ENCODE data around the gene P2RY6.

P2RY6 gene

GRCh38 chr11:73308003-73308960 is 36.1 kb downstream of the P2RY6 start, which contains the start of gene ARHGEF17:
Gene ARHGEF17, plus strand, starts transcription at chr11:73308276. Its CDS starts 363 bp downstream, at chr11:73308639.
- no peak within 1 kb of the TSS for H3K27ac Mint-ChIP-seq
- no peaks in the 10 kb centered on the region for H3K9me3 Mint-ChIP-seq
- DNase-seq (ENCODE audit: low spot score in 2 of 2) (peak in 1 of 2 donors; percentile 22), ATAC-seq (peak; percentile 33)
- H3K36me3 Mint-ChIP-seq, result peaks cover 4% of the 10 kb centered on the region
- H3K4me3 Mint-ChIP-seq, result peak within 1 kb of the TSS; percentile 81
- peaks cover 14% of the 10 kb centered on the region for H3K4me1 Mint-ChIP-seq

- Mint-ChIP-seq H3K36me3 (peaks cover 4% of the 10 kb centered on the region), H3K27ac (no peak overlapping the region), H3K4me3 (peak overlapping the region; percentile 81), H3K9me3 (no peaks in the 10 kb centered on the region), H3K4me1 (peaks cover 24% of the 10 kb centered on the region)
- DNase-seq (ENCODE audit: low spot score in 2 of 2) (no peak), ATAC-seq (no peak)
Observed at GRCh38 chr11:73308961-73309919, 37.1 kb downstream of the P2RY6 start.

- Mint-ChIP-seq H3K4me1 (peaks cover 31% of the 10 kb centered on the region), H3K36me3 (peaks cover 4% of the 10 kb centered on the region), H3K9me3 (no peaks in the 10 kb centered on the region), H3K27ac (no peak overlapping the region), H3K4me3 (no peak overlapping the region)
- DNase-seq (ENCODE audit: low spot score in 2 of 2) (no peak), ATAC-seq (no peak)
Observed at GRCh38 chr11:73310076-73310475, 37.9 kb downstream of the P2RY6 start.

GRCh38 chr11:73310661-73311393 is 38.7 kb downstream of the P2RY6 start:
- no peak overlapping the region for H3K27ac Mint-ChIP-seq
- peaks cover 31% of the 10 kb centered on the region for H3K4me1 Mint-ChIP-seq
- peaks cover 4% of the 10 kb centered on the region for H3K36me3 Mint-ChIP-seq
- DNase-seq (ENCODE audit: low spot score in 2 of 2) (no peak), ATAC-seq (no peak)
- H3K4me3 Mint-ChIP-seq, result no peak overlapping the region
- H3K9me3 Mint-ChIP-seq, result no peaks in the 10 kb centered on the region

GRCh38 chr11:73311394-73311869 is 39.3 kb downstream of the P2RY6 start:
- DNase-seq (ENCODE audit: low spot score in 2 of 2), result no peak
- Mint-ChIP-seq H3K9me3 (no peaks in the 10 kb centered on the region), H3K27ac (no peak overlapping the region), H3K36me3 (peaks cover 4% of the 10 kb centered on the region), H3K4me1 (peaks cover 30% of the 10 kb centered on the region), H3K4me3 (no peak overlapping the region)
- no peak for ATAC-seq

DNA sequence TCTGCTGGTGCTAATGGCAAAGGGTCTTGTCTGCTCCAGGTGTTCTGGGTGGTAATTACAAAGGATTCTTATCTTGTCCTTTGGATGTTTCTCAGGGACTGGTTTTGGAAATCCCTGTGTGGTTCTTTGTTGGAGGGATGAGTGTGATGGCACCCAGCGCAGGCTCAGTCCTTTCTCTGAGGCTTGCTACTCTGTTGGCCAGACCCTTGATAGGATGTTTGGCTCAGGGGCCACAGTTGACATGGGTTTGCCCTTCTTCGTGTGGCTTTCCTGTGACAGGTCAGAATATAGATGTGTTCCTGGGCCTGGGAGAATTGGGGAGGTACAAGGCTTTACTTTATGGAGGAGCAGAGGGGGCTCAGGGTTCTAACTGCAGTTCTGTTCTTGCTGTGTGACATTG is 39.9 kb downstream of the P2RY6 start:
- Mint-ChIP-seq H3K36me3 (peaks cover 4% of the 10 kb centered on the region), H3K9me3 (no peaks in the 10 kb centered on the region), H3K4me1 (peaks cover 23% of the 10 kb centered on the region), H3K4me3 (no peak overlapping the region), H3K27ac (no peak overlapping the region)
- no peak for ATAC-seq
- no peak for DNase-seq (ENCODE audit: low spot score in 2 of 2)

GRCh38 chr11:73312851-73313327 is 40.8 kb downstream of the P2RY6 start:
- peaks cover 18% of the 10 kb centered on the region for H3K4me1 Mint-ChIP-seq
- H3K36me3 Mint-ChIP-seq, result no peaks in the 10 kb centered on the region
- H3K9me3 Mint-ChIP-seq, result no peaks in the 10 kb centered on the region
- no peak overlapping the region for H3K4me3 Mint-ChIP-seq
- ATAC-seq (no peak), DNase-seq (ENCODE audit: low spot score in 2 of 2) (no peak)
- peak overlapping the region; percentile 82 for H3K27ac Mint-ChIP-seq

- peaks cover 18% of the 10 kb centered on the region for H3K4me1 Mint-ChIP-seq
- H3K27ac Mint-ChIP-seq, result peak overlapping the region; percentile 82
- H3K36me3 Mint-ChIP-seq, result no peaks in the 10 kb centered on the region
- H3K9me3 Mint-ChIP-seq, result no peaks in the 10 kb centered on the region
- no peak for ATAC-seq
- no peak for DNase-seq (ENCODE audit: low spot score in 2 of 2)
- H3K4me3 Mint-ChIP-seq, result no peak overlapping the region
Observed at GRCh38 chr11:73313652-73314051, 41.5 kb downstream of the P2RY6 start.

DNA sequence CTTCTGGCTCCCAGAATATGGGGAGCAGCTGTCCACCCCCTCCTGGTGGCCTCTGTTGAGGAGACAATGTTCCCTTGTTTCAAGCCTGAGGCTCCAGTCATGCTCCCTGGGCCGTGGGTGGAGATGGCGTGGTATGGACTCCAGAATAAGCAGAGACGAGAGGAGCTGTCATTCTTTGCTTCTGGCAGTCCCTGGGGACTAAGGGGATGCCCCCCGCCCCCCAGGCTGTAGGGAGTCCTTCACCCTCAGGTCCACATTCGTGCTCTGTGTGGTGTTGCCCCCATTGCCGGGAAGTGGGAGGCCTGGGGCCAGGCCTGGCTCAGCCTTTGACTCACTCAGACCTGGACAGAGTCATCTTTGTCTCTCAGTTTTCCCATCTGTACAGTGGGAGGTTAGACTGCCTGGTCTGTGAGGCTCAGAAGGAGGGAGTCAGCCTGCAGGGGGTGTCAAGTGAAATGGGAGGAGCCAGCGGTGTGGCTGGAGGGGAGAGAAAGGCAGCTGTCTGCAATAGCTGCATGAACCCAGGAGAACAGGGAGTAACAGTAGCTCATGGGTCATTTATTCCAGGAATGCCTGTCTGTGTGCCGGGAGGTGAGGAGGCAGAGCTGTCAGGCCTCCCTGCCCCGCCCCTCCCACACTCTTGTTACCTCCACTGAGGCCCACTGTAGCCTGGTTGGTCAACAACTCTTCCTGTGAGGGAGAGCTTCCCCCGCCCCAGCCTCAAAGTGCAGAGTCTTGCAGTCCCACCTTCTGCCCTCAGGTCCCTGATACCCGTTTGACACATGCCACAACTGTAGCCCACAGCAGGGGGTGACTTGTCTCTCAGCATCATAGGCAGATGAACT is 42.2 kb downstream of the P2RY6 start:
- Mint-ChIP-seq H3K4me3 (no peak overlapping the region), H3K9me3 (no peaks in the 10 kb centered on the region), H3K36me3 (no peaks in the 10 kb centered on the region), H3K4me1 (peaks cover 18% of the 10 kb centered on the region), H3K27ac (peak overlapping the region; percentile 82)
- ATAC-seq, result peak; percentile 15
- DNase-seq (ENCODE audit: low spot score in 2 of 2), result no peak

DNA sequence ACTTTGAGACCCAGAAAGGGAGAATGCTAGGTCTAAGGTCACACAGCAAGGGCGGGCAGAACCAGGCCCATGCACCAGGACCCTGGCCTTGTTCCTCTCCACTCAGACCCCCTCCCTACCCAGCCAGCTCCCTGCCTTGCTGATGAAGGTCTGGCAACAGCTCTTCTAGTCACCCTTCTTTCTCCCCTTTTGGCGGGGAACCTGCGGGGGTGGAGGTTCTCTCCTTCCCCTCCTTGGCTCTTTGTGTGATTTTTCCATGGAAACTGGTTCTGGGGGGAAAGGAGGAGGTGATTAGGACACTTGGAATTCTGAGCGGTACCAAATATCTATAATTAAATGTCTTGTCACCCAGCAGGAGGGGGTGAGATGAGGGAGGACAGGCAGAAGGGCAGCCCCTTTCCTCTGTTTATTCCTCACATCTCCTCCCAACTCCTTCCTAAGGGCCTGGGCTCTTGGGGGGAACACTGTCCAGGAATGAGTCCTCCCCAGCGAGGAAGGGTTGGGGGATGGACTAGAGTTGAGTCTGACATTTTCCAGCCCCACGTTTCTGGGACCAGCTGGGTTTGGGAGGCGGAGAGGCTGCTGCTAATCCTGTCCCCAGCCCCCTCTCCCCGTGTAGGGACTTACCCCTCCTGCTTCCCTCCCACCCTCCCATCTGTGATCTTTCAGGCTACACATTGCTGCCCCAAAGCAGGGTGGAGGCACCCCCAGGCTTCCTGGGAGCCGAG is 43.3 kb downstream of the P2RY6 start:
- no peak for DNase-seq (ENCODE audit: low spot score in 2 of 2)
- Mint-ChIP-seq H3K4me3 (no peak overlapping the region), H3K4me1 (peaks cover 18% of the 10 kb centered on the region), H3K9me3 (no peaks in the 10 kb centered on the region), H3K36me3 (no peaks in the 10 kb centered on the region), H3K27ac (no peak overlapping the region)
- no peak for ATAC-seq

DNA sequence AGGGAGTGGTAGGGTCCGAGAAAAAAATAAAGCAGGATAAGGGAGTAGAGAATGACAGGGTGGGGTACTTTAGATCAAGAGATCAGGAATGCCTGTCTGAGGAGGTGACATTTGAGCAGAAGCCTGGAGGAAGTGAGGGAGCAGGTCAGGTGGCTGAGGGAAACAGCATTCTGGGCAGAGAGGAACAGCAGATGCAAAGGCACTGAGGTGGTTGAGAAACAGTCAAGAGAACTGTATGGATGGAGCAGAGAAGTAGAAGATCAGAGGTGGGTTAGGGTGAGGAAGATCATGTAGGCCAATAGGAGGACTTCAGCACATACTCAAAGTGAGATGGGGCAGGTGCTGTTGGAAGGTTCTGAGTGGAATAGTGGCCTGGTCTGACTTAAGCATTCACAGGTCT is 44.3 kb downstream of the P2RY6 start:
- no peak for DNase-seq (ENCODE audit: low spot score in 2 of 2)
- Mint-ChIP-seq H3K9me3 (no peaks in the 10 kb centered on the region), H3K4me1 (peaks cover 18% of the 10 kb centered on the region), H3K4me3 (no peak overlapping the region), H3K36me3 (no peaks in the 10 kb centered on the region), H3K27ac (no peak overlapping the region)
- no peak for ATAC-seq

DNA sequence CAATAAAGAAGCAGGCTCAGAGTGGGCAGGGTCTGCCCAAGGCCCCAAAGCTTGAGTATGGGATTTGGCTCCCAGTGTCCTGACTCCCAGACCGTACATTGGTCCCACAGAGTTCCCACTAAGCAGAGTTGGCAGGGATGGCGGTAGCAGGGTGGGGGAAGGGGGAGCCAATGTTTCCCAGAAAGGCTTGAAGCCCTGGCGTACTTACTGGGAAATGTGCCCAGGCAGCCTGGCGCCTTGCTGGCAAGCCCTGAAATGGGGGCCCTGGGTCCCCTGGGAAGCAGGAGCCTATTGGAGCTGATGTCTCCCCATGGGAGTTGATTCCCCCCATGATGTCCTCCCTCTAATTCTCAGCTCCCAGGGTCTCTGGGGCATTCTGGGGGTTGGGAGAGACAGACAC is 45.2 kb downstream of the P2RY6 start:
- ATAC-seq (no peak), DNase-seq (ENCODE audit: low spot score in 2 of 2) (no peak)
- H3K27ac Mint-ChIP-seq, result no peak overlapping the region
- no peak overlapping the region for H3K4me3 Mint-ChIP-seq
- no peaks in the 10 kb centered on the region for H3K9me3 Mint-ChIP-seq
- H3K4me1 Mint-ChIP-seq, result peaks cover 18% of the 10 kb centered on the region
- H3K36me3 Mint-ChIP-seq, result no peaks in the 10 kb centered on the region

GRCh38 chr11:73317803-73318202 is 45.7 kb downstream of the P2RY6 start:
- Mint-ChIP-seq H3K9me3 (no peaks in the 10 kb centered on the region), H3K27ac (no peak overlapping the region), H3K4me1 (peaks cover 18% of the 10 kb centered on the region), H3K4me3 (no peak overlapping the region), H3K36me3 (no peaks in the 10 kb centered on the region)
- DNase-seq (ENCODE audit: low spot score in 2 of 2) (no peak), ATAC-seq (no peak)
